ENCODE data around the gene CTNNA2. TPM values are rescaled to one million over a fixed set of nuclear protein-coding genes. Genes with fewer than 3 reads are reported as not detected.

The CTNNA2 gene
- total RNA-seq, 1 experiment from 2014 or later: 5.5 TPM

DNA sequence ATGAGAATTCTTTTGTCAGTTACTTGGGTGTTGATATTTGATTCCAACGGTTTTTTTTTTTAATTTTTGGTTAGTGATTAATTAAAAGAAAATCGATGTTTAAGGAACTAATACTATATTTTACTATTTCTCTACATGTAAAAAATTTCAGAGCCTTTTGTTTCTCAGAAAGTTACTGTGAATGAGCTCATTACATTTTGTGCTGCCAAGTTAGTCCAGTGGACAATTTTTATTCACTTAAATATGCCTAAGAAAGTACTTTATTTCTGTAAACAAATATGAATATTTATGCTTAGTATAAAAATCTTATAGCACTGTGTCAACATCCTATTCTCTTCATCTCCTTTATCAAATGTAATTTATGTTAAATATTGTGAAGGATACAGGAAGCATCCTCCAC is 309.3 kb downstream of the CTNNA2 start:
- DNase-seq: no peak
- Histone ChIP-seq H3K23ac (ENCODE audit: insufficient read length, low read depth, low read length) (no peak overlapping the region), H3K56ac (ENCODE audit: insufficient read length, low read depth, low read length) (no peak overlapping the region), H3T11ph (ENCODE audit: low read length) (no peak overlapping the region), H4K91ac (ENCODE audit: insufficient read length, low read depth, low read length) (no peak overlapping the region), H4K8ac (replicated peaks; ENCODE audit: insufficient read length, low read depth, low read length) (no peak overlapping the region), H3K18ac (ENCODE audit: insufficient read length, low read depth, low read length) (no peak overlapping the region), H2BK120ac (ENCODE audit: low read depth, low read length, poor library complexity, severe bottlenecking) (no peak overlapping the region), H3K9ac (ENCODE audit: extremely low read depth, insufficient read length, low read length) (no peak overlapping the region), H2BK20ac (ENCODE audit: low read depth, low read length, poor library complexity, severe bottlenecking) (no peak overlapping the region), H4K20me1 (ENCODE audit: control insufficient read depth, insufficient read depth, insufficient read length) (no peaks in the 10 kb centered on the region), H3K4me2 (ENCODE audit: insufficient read depth, insufficient read length, low read length) (no peak overlapping the region), H3K27me3 (ENCODE audit: insufficient read depth, low read length) (no peaks in the 10 kb centered on the region), H3K4me1 (ENCODE audit: insufficient read depth, low read length) (no peaks in the 10 kb centered on the region), H3K4ac (ENCODE audit: low read depth, low read length) (no peak overlapping the region), H3K14ac (ENCODE audit: insufficient read depth, low read length) (no peak overlapping the region), H2BK5ac (ENCODE audit: insufficient read length, low read length) (no peak overlapping the region), H2BK12ac (ENCODE audit: insufficient read length, low read depth, low read length) (no peak overlapping the region), H2AK5ac (ENCODE audit: insufficient read length, low read length) (no peak overlapping the region), H3K9me3 (ENCODE audit: control insufficient read depth, low read depth, low read length) (no peaks in the 10 kb centered on the region), H2AFZ (ENCODE audit: low read length) (no peak overlapping the region), H4K5ac (ENCODE audit: insufficient read length, low read depth, low read length) (no peak overlapping the region), H3K79me1 (ENCODE audit: insufficient read depth, low read depth, low read length, poor library complexity, severe bottlenecking) (no peaks in the 10 kb centered on the region), H2BK15ac (ENCODE audit: low read depth, low read length) (no peak overlapping the region), H3K23me2 (ENCODE audit: insufficient read length, low read depth, low read length, poor library complexity, severe bottlenecking) (no peaks in the 10 kb centered on the region), H3K79me2 (ENCODE audit: insufficient read depth, low read length) (no peaks in the 10 kb centered on the region), H3K27ac (ENCODE audit: insufficient read length, low read depth, low read length) (no peak overlapping the region)
- Mint-ChIP-seq H3K27me3 (ENCODE audit: low read depth) (no peaks in the 10 kb centered on the region), H3K27ac (no peak overlapping the region), H3K4me3 (no peak overlapping the region), H3K9me3 (no peaks in the 10 kb centered on the region), H3K4me1 (peaks cover 4 to 5% of the 10 kb centered on the region in 2 experiments), H3K36me3 (ENCODE audit: insufficient read depth in 1 of 3, low read depth in 3 of 3) (no peaks in the 10 kb centered on the region)
- no peak for TF ChIP-seq CTCF (conservative IDR thresholded peaks at IDR 0.05)
- no CpG with 5 or more reads among the region's 2 CpGs for WGBS (ENCODE audit: extremely low coverage, insufficient read length, low lambda C conversion rate)

Data from H9 (cell line).